ENCODE data around the gene FAM114A2.

- TF ChIP-seq POLR2A (IDR thresholded peaks at IDR 0.05) = no peak
- TF ChIP-seq EP300 (IDR thresholded peaks at IDR 0.05) = no peak
Observed at GRCh38 chr5:154039458-154039829, 734 bp upstream of the FAM114A2 start.

All from sigmoid colon (tissue), 4 donors.